Measurements from ENCODE around the gene CYP4A22.

Gene CYP4A22

DNA sequence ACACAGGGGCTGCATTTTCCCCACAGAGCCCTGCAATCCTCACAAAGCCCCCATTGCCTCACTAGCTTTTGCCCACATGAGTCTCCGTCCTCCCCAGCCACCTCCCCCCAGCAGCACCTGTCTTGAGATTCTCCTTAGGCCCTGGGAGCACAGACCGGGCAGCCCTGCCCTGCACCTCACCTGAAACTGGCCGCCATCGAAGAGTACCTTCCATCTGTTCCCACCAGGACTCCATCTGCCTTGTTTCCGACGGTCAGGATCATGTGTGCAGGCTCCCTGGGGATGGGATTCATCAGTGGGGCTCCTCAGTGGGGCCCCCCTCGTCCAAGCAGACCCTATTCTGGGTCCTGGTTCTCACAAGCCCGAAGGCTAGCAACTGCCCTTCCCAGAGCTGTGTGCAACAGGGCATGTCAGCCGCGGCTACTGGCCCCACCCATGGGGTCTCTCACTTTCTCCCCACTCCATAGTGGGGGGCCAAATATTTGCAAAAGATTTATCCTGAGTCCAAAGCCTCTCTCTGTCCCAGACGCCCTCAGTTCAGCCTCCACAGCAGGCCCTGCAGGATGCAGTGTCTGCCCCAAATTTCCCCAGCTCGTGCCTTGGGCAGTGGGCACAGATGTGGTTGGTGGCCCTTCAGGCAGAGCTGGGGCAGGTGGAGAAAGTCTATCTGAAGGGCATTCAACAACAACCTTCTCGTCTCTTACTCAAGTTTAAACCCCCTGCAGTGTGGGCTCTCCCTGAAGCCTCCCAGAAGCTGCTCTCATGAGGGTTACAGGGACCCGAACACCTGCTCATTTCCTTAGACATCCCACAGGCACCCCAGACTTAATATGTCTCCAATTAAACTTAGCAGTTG lies 47.8 kb downstream of the CYP4A22 start:
- Histone ChIP-seq H3K27me3 (replicated peaks; ENCODE audit: control insufficient read depth, insufficient read depth, low read length) (no peaks in the 10 kb centered on the region; the same call in none of the 2 replicates), H3K4me3 (replicated peaks; ENCODE audit: low read depth, low read length) (no peak overlapping the region), H3K36me3 (ENCODE audit: control insufficient read depth, insufficient read depth, low read length) (no peaks in the 10 kb centered on the region)
- no peak for DNase-seq (ENCODE audit: extremely low read depth, insufficient read length)
- TF ChIP-seq, protein P1, sequence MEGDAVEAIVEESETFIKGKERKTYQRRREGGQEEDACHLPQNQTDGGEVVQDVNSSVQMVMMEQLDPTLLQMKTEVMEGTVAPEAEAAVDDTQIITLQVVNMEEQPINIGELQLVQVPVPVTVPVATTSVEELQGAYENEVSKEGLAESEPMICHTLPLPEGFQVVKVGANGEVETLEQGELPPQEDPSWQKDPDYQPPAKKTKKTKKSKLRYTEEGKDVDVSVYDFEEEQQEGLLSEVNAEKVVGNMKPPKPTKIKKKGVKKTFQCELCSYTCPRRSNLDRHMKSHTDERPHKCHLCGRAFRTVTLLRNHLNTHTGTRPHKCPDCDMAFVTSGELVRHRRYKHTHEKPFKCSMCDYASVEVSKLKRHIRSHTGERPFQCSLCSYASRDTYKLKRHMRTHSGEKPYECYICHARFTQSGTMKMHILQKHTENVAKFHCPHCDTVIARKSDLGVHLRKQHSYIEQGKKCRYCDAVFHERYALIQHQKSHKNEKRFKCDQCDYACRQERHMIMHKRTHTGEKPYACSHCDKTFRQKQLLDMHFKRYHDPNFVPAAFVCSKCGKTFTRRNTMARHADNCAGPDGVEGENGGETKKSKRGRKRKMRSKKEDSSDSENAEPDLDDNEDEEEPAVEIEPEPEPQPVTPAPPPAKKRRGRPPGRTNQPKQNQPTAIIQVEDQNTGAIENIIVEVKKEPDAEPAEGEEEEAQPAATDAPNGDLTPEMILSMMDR (IDR thresholded peaks at IDR 0.05; ENCODE audit: insufficient read depth, low read length, poor library complexity, severe bottlenecking) = no peak

DNA sequence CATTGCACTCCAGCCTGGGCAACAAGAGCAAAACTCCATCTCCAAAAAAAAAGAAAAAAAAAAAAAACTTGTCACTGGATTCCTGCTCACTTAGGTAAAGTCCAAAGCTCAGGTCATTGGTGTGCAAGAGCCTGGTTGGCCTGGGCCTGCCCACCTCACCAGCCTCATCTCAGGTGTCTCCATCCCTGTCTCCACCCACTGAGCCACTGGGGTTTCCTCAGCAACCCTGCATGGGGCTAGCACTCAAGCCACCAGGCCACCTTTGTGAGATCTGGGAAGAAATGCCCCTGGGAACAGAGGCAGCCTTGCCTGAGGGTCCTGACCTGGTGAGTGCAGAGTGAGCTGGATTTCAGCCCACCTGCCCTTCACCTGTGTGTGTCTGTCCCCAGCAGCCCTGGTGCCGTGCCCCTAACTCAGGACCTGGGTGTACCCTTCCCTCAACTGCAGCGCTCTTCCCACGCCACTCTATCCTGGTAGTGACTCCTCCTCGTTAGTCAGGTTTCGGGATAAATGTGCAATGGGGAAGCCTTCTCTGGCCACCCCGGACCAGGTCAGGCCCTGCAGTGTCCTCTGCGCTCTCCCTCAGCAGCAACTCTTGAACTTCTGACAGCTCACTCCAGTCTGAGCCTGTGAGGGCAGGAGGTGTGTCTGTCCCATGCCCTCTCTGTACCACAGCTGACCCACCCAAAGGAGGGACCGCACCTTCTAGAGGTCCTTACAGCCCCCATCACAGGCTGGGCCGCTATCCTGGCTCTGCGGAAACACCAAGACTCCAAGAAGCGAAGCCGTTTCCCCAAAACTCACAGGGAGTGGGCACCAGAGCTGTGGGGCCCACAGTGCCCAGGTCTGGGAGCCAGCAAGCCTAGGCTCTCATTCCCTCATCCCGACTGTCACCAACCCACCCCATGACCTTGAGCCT lies 49.3 kb downstream of the CYP4A22 start:
- TF ChIP-seq, protein P1 (IDR thresholded peaks at IDR 0.05; ENCODE audit: insufficient read depth, low read length, poor library complexity, severe bottlenecking) = no peak
- H3K36me3 ChIP-seq (ENCODE audit: control insufficient read depth, insufficient read depth, low read length) = no peaks in the 10 kb centered on the region
- no peak for DNase-seq (ENCODE audit: extremely low read depth, insufficient read length)

GRCh38 chr1:47187231-47187925 lies 50.1 kb downstream of the CYP4A22 start:
- H3K36me3 ChIP-seq (ENCODE audit: control insufficient read depth, insufficient read depth, low read length) = no peaks in the 10 kb centered on the region
- TF ChIP-seq, protein P1 (IDR thresholded peaks at IDR 0.05; ENCODE audit: insufficient read depth, low read length, poor library complexity, severe bottlenecking) = no peak

More for the DNA sequence above, 49.3 kb downstream of the CYP4A22 start:
- H3K27me3 ChIP-seq (replicated peaks; ENCODE audit: control insufficient read depth, insufficient read depth, low read length) = no peaks in the 10 kb centered on the region; the same call in none of the 2 replicates
- H3K4me3 ChIP-seq (replicated peaks; ENCODE audit: low read depth, low read length) = no peak overlapping the region

GRCh38 chr1:47187926-47188250 lies 50.6 kb downstream of the CYP4A22 start:
- DNase-seq (ENCODE audit: extremely low read depth, insufficient read length) = no peak
- H3K4me3 ChIP-seq (replicated peaks; ENCODE audit: low read depth, low read length) = no peak overlapping the region
- TF ChIP-seq, protein P1 (IDR thresholded peaks at IDR 0.05; ENCODE audit: insufficient read depth, low read length, poor library complexity, severe bottlenecking) = no peak
- H3K36me3 ChIP-seq (ENCODE audit: control insufficient read depth, insufficient read depth, low read length) = no peaks in the 10 kb centered on the region
- no peaks in the 10 kb centered on the region; the same call in none of the 2 replicates for H3K27me3 ChIP-seq (replicated peaks; ENCODE audit: control insufficient read depth, insufficient read depth, low read length)

More at GRCh38 chr1:47187231-47187925, 50.1 kb downstream of the CYP4A22 start:
- no peak for DNase-seq (ENCODE audit: extremely low read depth, insufficient read length)
- Histone ChIP-seq H3K4me3 (replicated peaks; ENCODE audit: low read depth, low read length) (no peak overlapping the region), H3K27me3 (replicated peaks; ENCODE audit: control insufficient read depth, insufficient read depth, low read length) (no peaks in the 10 kb centered on the region; the same call in none of the 2 replicates)

Measured in GM06990 (cell line).